Measurements from ENCODE around the gene ENDOD1.

The ENDOD1 gene

DNA sequence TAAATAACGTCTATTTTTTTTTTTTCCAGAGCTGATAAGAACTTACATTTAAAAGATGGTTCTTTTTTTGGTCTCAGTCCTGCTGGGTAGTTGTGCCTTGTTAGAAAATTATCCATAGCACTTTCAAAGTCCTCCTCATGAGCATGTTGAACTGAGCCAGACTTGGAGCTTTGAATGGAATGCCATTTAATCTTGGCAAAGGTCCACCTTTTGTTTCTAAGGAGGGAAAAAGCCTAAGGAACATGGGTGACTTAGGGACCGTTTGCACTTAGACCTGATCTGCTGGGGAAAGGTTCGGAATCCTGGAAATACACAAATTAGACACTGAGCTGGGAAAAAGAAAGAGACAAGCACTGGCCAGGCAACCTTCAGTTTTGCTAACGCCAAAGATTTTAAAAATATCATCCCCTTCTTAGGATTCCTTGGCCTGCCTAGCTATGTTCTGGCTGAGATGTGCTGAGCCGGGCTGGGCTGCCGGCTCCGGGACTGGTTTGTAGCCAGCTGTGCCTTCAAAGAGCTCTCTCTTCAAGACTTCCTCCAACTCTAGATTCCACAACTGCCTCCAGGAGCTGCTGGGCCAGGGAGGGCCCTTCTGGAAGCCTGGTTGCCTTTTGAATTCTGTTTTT lies 67.4 kb downstream of the ENDOD1 start:
- no peak overlapping the region for H2AFZ ChIP-seq (ENCODE audit: low read depth)
- TF ChIP-seq, protein P1, sequence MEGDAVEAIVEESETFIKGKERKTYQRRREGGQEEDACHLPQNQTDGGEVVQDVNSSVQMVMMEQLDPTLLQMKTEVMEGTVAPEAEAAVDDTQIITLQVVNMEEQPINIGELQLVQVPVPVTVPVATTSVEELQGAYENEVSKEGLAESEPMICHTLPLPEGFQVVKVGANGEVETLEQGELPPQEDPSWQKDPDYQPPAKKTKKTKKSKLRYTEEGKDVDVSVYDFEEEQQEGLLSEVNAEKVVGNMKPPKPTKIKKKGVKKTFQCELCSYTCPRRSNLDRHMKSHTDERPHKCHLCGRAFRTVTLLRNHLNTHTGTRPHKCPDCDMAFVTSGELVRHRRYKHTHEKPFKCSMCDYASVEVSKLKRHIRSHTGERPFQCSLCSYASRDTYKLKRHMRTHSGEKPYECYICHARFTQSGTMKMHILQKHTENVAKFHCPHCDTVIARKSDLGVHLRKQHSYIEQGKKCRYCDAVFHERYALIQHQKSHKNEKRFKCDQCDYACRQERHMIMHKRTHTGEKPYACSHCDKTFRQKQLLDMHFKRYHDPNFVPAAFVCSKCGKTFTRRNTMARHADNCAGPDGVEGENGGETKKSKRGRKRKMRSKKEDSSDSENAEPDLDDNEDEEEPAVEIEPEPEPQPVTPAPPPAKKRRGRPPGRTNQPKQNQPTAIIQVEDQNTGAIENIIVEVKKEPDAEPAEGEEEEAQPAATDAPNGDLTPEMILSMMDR (conservative IDR thresholded peaks at IDR 0.05; ENCODE audit: low read depth, low read length): no peak
- no peaks in the 10 kb centered on the region for H4K20me1 ChIP-seq (ENCODE audit: insufficient read depth)
- no peak overlapping the region for H3K4me2 ChIP-seq
- H3K4me1 ChIP-seq (ENCODE audit: low read depth, poor library complexity, severe bottlenecking): peaks cover 4% of the 10 kb centered on the region
- H3K9ac ChIP-seq: no peak overlapping the region
- H3K79me2 ChIP-seq (ENCODE audit: insufficient read depth, low read depth): no peaks in the 10 kb centered on the region
- no peak overlapping the region for H3K27ac ChIP-seq
- no peaks in the 10 kb centered on the region for H3K27me3 ChIP-seq (ENCODE audit: insufficient read depth, low read depth)
- H3K36me3 ChIP-seq (ENCODE audit: insufficient read depth): no peaks in the 10 kb centered on the region
- H3K4me3 ChIP-seq (IDR thresholded peaks at IDR 0.05; ENCODE audit: insufficient read depth, low read depth, low read length): no peak overlapping the region

DNA sequence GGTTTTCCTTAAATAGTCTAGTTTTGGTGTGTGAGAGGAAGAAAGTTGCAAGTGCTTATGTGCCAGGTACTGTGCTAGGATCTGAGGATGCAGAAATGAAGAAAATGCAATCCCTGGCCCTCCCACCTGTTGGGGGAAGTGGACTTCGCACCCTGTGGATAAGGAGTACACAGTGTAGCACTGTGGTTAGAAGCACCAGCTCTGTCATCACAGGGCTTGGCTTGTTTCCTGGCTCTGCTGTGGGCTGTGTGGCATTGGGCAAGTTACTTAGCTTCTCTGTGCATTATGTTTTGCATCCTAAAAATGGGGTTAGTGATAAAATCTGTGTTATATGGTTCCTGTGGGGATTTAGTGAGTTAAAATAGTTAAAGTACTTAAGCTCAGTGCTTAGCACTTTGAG lies 68.2 kb downstream of the ENDOD1 start:
- H2AFZ ChIP-seq (ENCODE audit: low read depth): no peak overlapping the region
- H3K27ac ChIP-seq: no peak overlapping the region
- no peaks in the 10 kb centered on the region for H3K36me3 ChIP-seq (ENCODE audit: insufficient read depth)
- H3K4me3 ChIP-seq (IDR thresholded peaks at IDR 0.05; ENCODE audit: insufficient read depth, low read depth, low read length): no peak overlapping the region
- peaks cover 4% of the 10 kb centered on the region for H3K4me1 ChIP-seq (ENCODE audit: low read depth, poor library complexity, severe bottlenecking)
- TF ChIP-seq, protein P1 (conservative IDR thresholded peaks at IDR 0.05; ENCODE audit: low read depth, low read length): no peak
- no peaks in the 10 kb centered on the region for H3K27me3 ChIP-seq (ENCODE audit: insufficient read depth, low read depth)
- no peaks in the 10 kb centered on the region for H4K20me1 ChIP-seq (ENCODE audit: insufficient read depth)
- H3K79me2 ChIP-seq (ENCODE audit: insufficient read depth, low read depth): no peaks in the 10 kb centered on the region
- no peak overlapping the region for H3K9ac ChIP-seq
- H3K4me2 ChIP-seq: no peak overlapping the region

DNA sequence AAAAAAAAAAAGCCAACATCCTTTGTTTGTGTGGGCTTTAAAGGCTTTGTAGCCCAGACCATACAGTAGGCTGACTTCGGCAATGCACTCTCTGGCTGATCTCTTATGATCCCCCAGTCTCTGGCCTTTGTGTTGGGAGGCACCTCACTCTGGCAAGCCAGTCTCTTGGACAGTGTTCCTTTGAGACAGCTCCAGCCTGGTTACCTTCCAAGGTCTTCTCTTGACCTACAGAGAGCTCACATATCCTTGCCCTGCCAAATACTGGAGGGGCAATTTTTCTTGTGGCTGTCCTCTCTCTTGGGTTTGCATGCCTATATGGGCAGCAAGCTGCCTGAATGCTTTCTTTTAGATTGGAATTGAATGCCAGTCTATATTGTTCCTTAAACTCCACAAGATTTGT lies 71.6 kb downstream of the ENDOD1 start:
- Histone ChIP-seq H4K20me1 (ENCODE audit: insufficient read depth) (no peaks in the 10 kb centered on the region), H3K9ac (no peak overlapping the region), H3K36me3 (ENCODE audit: insufficient read depth) (no peaks in the 10 kb centered on the region), H2AFZ (ENCODE audit: low read depth) (no peak overlapping the region), H3K4me3 (IDR thresholded peaks at IDR 0.05; ENCODE audit: insufficient read depth, low read depth, low read length) (no peak overlapping the region), H3K27ac (no peak overlapping the region), H3K27me3 (ENCODE audit: insufficient read depth, low read depth) (no peaks in the 10 kb centered on the region), H3K4me1 (ENCODE audit: low read depth, poor library complexity, severe bottlenecking) (no peaks in the 10 kb centered on the region), H3K79me2 (ENCODE audit: insufficient read depth, low read depth) (no peaks in the 10 kb centered on the region), H3K4me2 (no peak overlapping the region)
- TF ChIP-seq, protein P1 (conservative IDR thresholded peaks at IDR 0.05; ENCODE audit: low read depth, low read length): no peak

DNA sequence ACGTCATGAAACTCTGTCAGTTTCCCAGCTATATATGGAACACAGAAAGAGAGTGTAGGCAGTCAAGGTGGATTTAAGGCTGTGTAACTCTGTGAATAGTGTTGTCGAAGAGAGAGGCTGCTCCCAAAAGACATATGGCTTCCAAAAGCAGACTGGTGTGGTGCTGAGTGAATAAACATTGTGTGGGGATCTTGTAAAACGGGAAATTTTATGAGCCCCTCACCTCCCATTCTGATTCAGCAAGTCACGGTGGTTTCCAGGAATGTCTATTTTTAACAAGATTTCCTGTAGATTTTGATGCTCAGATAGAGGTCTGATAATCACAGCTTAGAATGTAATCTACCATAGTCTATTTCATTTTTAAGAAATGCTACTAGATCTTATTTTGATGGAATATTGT lies 73.5 kb downstream of the ENDOD1 start:
- Histone ChIP-seq H3K9ac (no peak overlapping the region), H3K79me2 (ENCODE audit: insufficient read depth, low read depth) (no peaks in the 10 kb centered on the region), H3K27me3 (ENCODE audit: insufficient read depth, low read depth) (no peaks in the 10 kb centered on the region), H2AFZ (ENCODE audit: low read depth) (no peak overlapping the region), H4K20me1 (ENCODE audit: insufficient read depth) (no peaks in the 10 kb centered on the region), H3K36me3 (ENCODE audit: insufficient read depth) (no peaks in the 10 kb centered on the region), H3K27ac (no peak overlapping the region), H3K4me3 (IDR thresholded peaks at IDR 0.05; ENCODE audit: insufficient read depth, low read depth, low read length) (no peak overlapping the region), H3K4me2 (no peak overlapping the region), H3K4me1 (ENCODE audit: low read depth, poor library complexity, severe bottlenecking) (no peaks in the 10 kb centered on the region)
- TF ChIP-seq, protein P1 (conservative IDR thresholded peaks at IDR 0.05; ENCODE audit: low read depth, low read length): no peak

All from KMS-11 (cell line).